ENCODE results near the gene PTHLH.

The PTHLH gene

DNA sequence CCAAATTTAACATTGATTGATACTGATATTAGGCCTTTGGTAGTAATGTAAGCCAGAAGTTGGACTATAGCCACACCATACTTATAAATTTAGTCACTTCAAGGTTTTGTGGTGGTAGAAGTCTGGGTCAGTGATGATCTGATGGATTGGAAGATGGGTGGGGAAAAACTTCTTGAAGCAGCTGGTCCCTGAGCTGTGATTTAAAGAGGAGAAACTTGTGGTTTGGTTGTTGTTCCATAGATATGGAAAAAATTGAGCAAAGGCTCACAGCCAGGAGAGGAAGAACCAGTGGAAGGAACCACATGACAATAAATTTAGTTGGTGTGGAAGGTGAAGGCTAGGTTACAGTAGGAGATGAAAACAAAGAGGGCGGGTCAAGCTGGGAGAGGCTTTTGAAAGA is 26.1 kb downstream of the PTHLH start:
- Histone ChIP-seq H3K36me3 (ENCODE audit: insufficient read depth) (no peaks in the 10 kb centered on the region), H3K4me1 (ENCODE audit: low read depth, poor library complexity, severe bottlenecking) (no peaks in the 10 kb centered on the region), H3K4me2 (no peak overlapping the region), H3K27me3 (ENCODE audit: insufficient read depth, low read depth) (no peaks in the 10 kb centered on the region), H3K4me3 (IDR thresholded peaks at IDR 0.05; ENCODE audit: insufficient read depth, low read depth, low read length) (no peak overlapping the region), H3K79me2 (ENCODE audit: insufficient read depth, low read depth) (no peaks in the 10 kb centered on the region), H4K20me1 (ENCODE audit: insufficient read depth) (no peaks in the 10 kb centered on the region), H2AFZ (ENCODE audit: low read depth) (no peak overlapping the region), H3K9ac (no peak overlapping the region), H3K27ac (no peak overlapping the region)
- TF ChIP-seq, protein P1, sequence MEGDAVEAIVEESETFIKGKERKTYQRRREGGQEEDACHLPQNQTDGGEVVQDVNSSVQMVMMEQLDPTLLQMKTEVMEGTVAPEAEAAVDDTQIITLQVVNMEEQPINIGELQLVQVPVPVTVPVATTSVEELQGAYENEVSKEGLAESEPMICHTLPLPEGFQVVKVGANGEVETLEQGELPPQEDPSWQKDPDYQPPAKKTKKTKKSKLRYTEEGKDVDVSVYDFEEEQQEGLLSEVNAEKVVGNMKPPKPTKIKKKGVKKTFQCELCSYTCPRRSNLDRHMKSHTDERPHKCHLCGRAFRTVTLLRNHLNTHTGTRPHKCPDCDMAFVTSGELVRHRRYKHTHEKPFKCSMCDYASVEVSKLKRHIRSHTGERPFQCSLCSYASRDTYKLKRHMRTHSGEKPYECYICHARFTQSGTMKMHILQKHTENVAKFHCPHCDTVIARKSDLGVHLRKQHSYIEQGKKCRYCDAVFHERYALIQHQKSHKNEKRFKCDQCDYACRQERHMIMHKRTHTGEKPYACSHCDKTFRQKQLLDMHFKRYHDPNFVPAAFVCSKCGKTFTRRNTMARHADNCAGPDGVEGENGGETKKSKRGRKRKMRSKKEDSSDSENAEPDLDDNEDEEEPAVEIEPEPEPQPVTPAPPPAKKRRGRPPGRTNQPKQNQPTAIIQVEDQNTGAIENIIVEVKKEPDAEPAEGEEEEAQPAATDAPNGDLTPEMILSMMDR (conservative IDR thresholded peaks at IDR 0.05; ENCODE audit: low read depth, low read length) = no peak

DNA sequence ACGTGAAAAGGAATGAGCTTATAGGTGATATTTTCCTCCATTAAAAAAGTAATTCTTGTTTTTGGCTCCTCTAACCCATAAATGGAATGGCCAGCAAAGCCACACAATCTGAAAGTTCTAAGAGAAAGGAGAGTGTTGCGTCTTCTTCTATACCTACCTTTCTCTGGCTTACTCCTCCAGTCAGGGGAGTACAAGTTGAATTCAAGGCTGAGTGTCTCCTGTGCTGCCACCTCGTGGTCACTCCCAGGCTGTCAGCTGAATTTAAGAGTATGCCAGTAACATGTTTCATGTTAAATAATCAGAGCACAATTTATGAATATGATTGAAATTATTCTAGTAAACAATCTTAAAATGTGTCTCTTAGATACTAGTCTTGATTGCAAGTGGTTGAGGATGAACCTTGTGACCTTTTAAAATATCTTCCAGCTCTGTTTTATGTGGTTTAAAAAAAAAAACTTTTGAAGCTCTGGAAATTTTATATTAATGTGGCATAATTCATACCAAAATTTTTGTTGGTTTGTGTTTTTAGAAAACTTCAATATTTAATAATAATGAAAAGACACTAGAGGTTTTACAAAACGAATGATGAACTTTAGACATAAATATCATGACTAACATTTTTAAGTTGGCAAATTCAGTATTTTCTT is 31.7 kb downstream of the PTHLH start:
- no peak overlapping the region for H3K27ac ChIP-seq
- H3K4me1 ChIP-seq (ENCODE audit: low read depth, poor library complexity, severe bottlenecking) = no peaks in the 10 kb centered on the region
- H3K36me3 ChIP-seq (ENCODE audit: insufficient read depth) = no peaks in the 10 kb centered on the region
- H3K79me2 ChIP-seq (ENCODE audit: insufficient read depth, low read depth) = no peaks in the 10 kb centered on the region
- H3K4me2 ChIP-seq = no peak overlapping the region
- no peaks in the 10 kb centered on the region for H4K20me1 ChIP-seq (ENCODE audit: insufficient read depth)
- TF ChIP-seq, protein P1 (conservative IDR thresholded peaks at IDR 0.05; ENCODE audit: low read depth, low read length) = peak; percentile 89
- no peaks in the 10 kb centered on the region for H3K27me3 ChIP-seq (ENCODE audit: insufficient read depth, low read depth)
- no peak overlapping the region for H3K4me3 ChIP-seq (IDR thresholded peaks at IDR 0.05; ENCODE audit: insufficient read depth, low read depth, low read length)
- H3K9ac ChIP-seq = no peak overlapping the region
- H2AFZ ChIP-seq (ENCODE audit: low read depth) = no peak overlapping the region

DNA sequence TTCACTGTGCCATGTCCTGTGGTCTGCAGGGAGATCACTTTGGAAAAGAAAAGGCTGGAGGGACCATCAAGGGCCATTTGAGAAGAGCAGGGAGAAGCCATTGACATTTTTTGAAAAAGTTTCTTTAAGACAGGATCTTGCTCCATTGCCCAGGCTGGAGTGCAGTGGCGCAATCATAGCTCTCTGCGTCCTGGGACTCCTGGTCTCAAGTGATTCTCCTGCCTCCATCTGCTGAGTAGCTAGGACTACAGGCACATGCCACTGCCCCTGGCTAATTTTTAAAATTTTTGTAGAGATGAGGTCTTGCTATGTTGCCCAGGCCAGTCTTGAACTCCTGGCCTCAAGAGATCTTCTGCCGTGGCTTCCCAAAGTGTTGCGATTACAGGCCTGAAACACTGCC is 32.3 kb downstream of the PTHLH start:
- Histone ChIP-seq H4K20me1 (ENCODE audit: insufficient read depth) (no peaks in the 10 kb centered on the region), H3K9ac (no peak overlapping the region)
- TF ChIP-seq, protein P1 (conservative IDR thresholded peaks at IDR 0.05; ENCODE audit: low read depth, low read length) = no peak

DNA sequence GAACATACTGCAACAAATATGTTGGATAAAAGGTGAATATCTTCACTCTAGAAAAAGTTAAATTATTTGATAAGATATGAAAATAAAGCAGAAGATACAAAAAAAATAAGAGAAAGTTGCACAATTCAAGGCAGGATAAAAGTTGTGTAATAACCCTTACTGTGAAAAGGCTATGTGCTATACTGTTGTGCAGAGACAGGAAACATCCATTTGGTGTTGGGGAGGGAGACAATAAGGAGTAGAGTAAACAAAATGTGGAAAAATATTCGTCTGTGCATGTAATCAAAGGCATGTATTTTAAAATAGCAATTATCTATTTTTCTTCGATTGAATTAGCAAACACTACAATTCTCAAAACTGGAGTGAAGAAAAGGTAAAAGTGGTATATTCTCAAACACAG is 34.8 kb downstream of the PTHLH start:
- Histone ChIP-seq H3K9ac (no peak overlapping the region), H3K4me2 (no peak overlapping the region), H3K27ac (no peak overlapping the region), H4K20me1 (ENCODE audit: insufficient read depth) (no peaks in the 10 kb centered on the region), H3K79me2 (ENCODE audit: insufficient read depth, low read depth) (no peaks in the 10 kb centered on the region), H2AFZ (ENCODE audit: low read depth) (no peak overlapping the region), H3K4me3 (IDR thresholded peaks at IDR 0.05; ENCODE audit: insufficient read depth, low read depth, low read length) (no peak overlapping the region), H3K4me1 (ENCODE audit: low read depth, poor library complexity, severe bottlenecking) (no peaks in the 10 kb centered on the region), H3K36me3 (ENCODE audit: insufficient read depth) (no peaks in the 10 kb centered on the region), H3K27me3 (ENCODE audit: insufficient read depth, low read depth) (no peaks in the 10 kb centered on the region)
- TF ChIP-seq, protein P1 (conservative IDR thresholded peaks at IDR 0.05; ENCODE audit: low read depth, low read length) = no peak

More for the DNA sequence above, 32.3 kb downstream of the PTHLH start:
- no peaks in the 10 kb centered on the region for H3K4me1 ChIP-seq (ENCODE audit: low read depth, poor library complexity, severe bottlenecking)
- no peaks in the 10 kb centered on the region for H3K36me3 ChIP-seq (ENCODE audit: insufficient read depth)
- H3K27ac ChIP-seq = no peak overlapping the region
- H3K27me3 ChIP-seq (ENCODE audit: insufficient read depth, low read depth) = no peaks in the 10 kb centered on the region
- H3K79me2 ChIP-seq (ENCODE audit: insufficient read depth, low read depth) = no peaks in the 10 kb centered on the region
- H3K4me2 ChIP-seq = no peak overlapping the region
- no peak overlapping the region for H3K4me3 ChIP-seq (IDR thresholded peaks at IDR 0.05; ENCODE audit: insufficient read depth, low read depth, low read length)
- H2AFZ ChIP-seq (ENCODE audit: low read depth) = no peak overlapping the region
